Upper lobe of right lung (tissue), 1 donor: ENCODE measurements around the gene LRP3. TPM values are rescaled to one million over a fixed set of nuclear protein-coding genes. Genes with fewer than 3 reads are reported as not detected.

ENCODE experiments used
- ATAC-seq: fragments of 200-7000 bp; cut with Tn5 transposase; one replicate; pipeline ENCODE4 v1.9.1; 2020; ENCODE audit warnings: mild to moderate bottlenecking, moderate library complexity
- DNase-seq: peaks from one replicate; pipeline ENCODE4 v3.0.0-alpha.2; 2020
- H3K27ac ChIP-seq: fragments of 200-600 bp; one replicate; pipeline ENCODE4 v1.8.0; 2022
- H3K27me3 ChIP-seq: fragments of 200-600 bp; one replicate; pipeline ENCODE4 v1.8.0; 2022; ENCODE audit warnings: mild to moderate bottlenecking
- H3K36me3 ChIP-seq: fragments of 200-600 bp; one replicate; pipeline ENCODE4 v1.8.0; 2022
- H3K4me1 ChIP-seq: fragments of 200-600 bp; one replicate; pipeline ENCODE4 v1.8.0; 2022
- H3K4me3 ChIP-seq: fragments of 200-600 bp; one replicate; pipeline ENCODE4 v1.8.0; 2022; ENCODE audit warnings: mild to moderate bottlenecking
- H3K9me3 ChIP-seq: fragments of 200-600 bp; one replicate; pipeline ENCODE4 v1.8.0; 2022
- intact Hi-C: fragments of 100-400 bp; cut with DNase I; formaldehyde crosslinking; loops from one replicate; pipeline ENCODE4 v1.11.0; 2022
- total RNA-seq: library from RNA; stranded (reverse); fragmentation: NEBNext Ultra II Directional; extraction: Animal tissue kit (Norgen Biotek cat#: 25700); gene quantifications from one replicate; pipeline ENCODE4 v1.2.1, GENCODE V29; 2021
- TF ChIP-seq, protein P1 (sequence below): fragments of 200-600 bp; IDR thresholded peaks from one replicate; pipeline ENCODE4 v1.8.0; 2022; ENCODE audit warnings: antibody characterized with exemption
- donor health status: DM: no; HTN: yes; CAD: no; lungs with severe emphysema.

Gene LRP3
- total RNA-seq, 1 donor from 2014 or later, result 22.0 TPM

DNA sequence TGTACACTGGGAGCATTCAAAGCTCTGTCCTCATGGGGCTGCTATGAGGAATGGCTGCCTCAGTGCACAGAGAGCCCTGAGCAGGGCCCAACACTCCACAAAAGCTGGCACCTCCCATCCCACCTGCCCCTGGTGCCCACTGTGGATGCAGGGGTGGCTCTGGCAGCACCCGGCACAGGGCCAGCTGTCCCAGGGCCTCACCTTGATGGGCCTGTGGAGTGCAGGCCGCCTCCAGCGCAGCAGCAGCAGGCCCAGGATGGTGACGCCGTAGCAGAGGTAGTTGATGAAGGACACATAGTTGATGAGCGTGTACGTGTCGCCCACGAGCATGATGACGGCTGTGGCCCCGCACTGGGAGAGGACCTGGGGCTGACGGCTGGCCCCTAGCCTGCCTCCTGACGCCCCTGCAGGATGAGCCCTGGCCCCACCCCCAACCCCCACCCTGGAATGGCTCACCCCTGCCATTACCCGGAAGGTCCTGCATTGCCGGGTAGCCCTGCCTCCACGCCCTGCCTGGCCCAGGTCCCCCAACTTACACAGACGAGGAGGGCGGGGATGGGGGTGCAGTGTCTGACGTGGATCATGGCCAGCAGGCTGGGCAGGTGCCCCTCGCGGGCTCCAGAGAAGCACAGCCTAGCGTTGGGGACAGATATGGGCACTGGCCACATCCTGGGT is 16.3 kb downstream of the LRP3 start:
- DNase-seq, result no peak
- Histone ChIP-seq H3K4me1 (no peaks in the 10 kb centered on the region), H3K36me3 (no peaks in the 10 kb centered on the region), H3K27me3 (no peaks in the 10 kb centered on the region), H3K9me3 (no peaks in the 10 kb centered on the region), H3K27ac (no peak overlapping the region), H3K4me3 (no peak overlapping the region)
- TF ChIP-seq, protein P1, sequence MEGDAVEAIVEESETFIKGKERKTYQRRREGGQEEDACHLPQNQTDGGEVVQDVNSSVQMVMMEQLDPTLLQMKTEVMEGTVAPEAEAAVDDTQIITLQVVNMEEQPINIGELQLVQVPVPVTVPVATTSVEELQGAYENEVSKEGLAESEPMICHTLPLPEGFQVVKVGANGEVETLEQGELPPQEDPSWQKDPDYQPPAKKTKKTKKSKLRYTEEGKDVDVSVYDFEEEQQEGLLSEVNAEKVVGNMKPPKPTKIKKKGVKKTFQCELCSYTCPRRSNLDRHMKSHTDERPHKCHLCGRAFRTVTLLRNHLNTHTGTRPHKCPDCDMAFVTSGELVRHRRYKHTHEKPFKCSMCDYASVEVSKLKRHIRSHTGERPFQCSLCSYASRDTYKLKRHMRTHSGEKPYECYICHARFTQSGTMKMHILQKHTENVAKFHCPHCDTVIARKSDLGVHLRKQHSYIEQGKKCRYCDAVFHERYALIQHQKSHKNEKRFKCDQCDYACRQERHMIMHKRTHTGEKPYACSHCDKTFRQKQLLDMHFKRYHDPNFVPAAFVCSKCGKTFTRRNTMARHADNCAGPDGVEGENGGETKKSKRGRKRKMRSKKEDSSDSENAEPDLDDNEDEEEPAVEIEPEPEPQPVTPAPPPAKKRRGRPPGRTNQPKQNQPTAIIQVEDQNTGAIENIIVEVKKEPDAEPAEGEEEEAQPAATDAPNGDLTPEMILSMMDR, result no peak
- ATAC-seq, result no peak
- intact Hi-C loops, result no loop called here

DNA sequence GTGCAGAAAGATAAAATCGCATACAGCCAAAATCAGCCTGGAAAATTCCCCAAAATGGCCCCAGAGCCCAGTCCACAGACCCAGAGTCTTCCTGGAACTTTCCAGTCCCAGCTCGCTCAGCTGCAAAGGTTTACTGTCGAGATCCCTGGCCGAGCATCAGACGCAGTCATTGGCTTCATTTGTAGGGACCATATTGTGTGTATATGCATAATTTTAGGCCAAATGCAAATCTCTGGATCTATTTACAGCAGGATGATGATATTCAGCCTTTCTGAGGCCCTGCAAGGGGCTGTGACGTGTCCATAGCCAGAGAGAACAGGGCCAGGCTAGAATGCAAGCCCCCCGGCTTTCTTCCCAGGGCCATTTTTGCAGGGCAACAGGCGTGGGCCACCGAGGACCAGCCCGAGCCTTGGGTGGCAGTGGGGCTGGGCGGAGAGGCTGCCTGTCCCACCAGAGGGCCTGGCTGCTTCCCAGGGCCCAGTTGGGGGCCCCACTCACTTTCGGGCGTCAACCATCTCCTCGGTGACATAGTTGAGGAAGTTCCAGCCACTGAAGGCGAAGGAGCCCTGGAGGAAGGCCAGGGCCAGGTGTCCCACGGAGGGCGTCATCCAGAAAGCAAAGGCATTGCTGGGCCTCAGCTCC is 17.8 kb downstream of the LRP3 start:
- TF ChIP-seq, protein P1, result no peak
- no peak for ATAC-seq
- Histone ChIP-seq H3K9me3 (no peaks in the 10 kb centered on the region), H3K4me3 (no peak overlapping the region), H3K27ac (no peak overlapping the region), H3K4me1 (no peaks in the 10 kb centered on the region), H3K27me3 (no peaks in the 10 kb centered on the region), H3K36me3 (no peaks in the 10 kb centered on the region)
- intact Hi-C loops, result no loop called here
- no peak for DNase-seq

DNA sequence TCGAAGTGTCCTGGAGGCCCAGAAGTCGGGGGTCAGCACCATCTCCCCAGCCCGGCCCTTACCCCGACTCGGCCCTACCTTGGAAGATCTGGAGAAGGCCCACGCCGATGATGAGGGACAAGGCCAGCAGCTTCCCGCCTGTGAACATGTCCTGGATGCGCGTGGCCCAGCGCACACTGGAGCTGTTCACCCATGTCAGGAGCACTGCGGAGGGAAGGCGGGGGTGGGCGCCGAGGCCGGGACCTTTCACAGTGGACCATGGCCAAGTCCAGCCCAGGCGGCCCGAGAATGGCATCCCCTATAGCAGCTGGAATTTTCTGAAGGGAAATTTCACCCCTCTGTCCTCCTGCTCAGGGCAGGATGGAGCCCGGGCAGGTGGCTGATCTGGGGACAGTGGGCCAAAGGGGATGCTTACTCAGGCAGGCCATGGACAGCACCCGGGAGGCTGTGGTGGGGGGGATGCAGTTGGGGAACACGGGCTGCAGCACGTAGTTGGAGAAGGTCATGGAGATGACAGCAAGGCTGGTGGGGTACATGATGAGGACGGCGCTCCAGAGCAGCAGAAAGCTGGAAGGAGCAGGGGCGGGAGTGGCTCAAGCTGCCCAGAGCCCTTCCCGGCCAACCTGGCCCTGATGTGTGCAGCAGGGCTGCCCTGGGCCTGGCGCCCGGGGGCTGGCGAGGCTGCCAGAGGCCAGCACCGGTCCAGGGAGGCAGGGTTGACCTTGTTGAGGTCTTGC is 18.5 kb downstream of the LRP3 start:
- Histone ChIP-seq H3K4me1 (no peaks in the 10 kb centered on the region), H3K36me3 (no peaks in the 10 kb centered on the region), H3K4me3 (no peak overlapping the region), H3K9me3 (no peaks in the 10 kb centered on the region), H3K27me3 (no peaks in the 10 kb centered on the region), H3K27ac (no peak overlapping the region)
- DNase-seq (no peak), ATAC-seq (no peak)
- TF ChIP-seq, protein P1, result no peak
- intact Hi-C loops, result no loop called here

DNA sequence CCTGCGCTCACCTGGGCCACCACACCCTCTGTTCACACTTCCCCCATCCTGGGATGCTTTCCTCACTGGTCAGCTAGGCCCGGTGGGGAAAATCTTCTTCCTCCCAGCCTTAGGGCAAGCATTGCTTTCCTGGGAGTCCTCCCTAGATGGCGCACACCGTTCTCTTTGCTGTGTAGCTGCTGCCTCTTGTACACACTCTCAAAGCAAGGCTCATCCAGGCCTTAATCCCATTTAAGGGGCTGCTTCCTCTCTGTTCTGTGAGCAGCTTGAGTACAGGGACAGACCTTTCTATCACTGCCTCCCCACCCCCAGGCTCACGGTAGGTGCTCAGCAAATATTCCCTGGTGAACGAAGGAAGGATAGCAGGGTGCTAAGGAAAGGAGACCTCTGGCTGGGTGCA is 20.5 kb downstream of the LRP3 start:
- intact Hi-C loops, result no loop called here
- DNase-seq (no peak), ATAC-seq (peak; percentile 8)
- Histone ChIP-seq H3K4me3 (no peak overlapping the region), H3K4me1 (no peaks in the 10 kb centered on the region), H3K27me3 (no peaks in the 10 kb centered on the region), H3K36me3 (no peaks in the 10 kb centered on the region), H3K27ac (no peak overlapping the region), H3K9me3 (no peaks in the 10 kb centered on the region)
- TF ChIP-seq, protein P1, result no peak

DNA sequence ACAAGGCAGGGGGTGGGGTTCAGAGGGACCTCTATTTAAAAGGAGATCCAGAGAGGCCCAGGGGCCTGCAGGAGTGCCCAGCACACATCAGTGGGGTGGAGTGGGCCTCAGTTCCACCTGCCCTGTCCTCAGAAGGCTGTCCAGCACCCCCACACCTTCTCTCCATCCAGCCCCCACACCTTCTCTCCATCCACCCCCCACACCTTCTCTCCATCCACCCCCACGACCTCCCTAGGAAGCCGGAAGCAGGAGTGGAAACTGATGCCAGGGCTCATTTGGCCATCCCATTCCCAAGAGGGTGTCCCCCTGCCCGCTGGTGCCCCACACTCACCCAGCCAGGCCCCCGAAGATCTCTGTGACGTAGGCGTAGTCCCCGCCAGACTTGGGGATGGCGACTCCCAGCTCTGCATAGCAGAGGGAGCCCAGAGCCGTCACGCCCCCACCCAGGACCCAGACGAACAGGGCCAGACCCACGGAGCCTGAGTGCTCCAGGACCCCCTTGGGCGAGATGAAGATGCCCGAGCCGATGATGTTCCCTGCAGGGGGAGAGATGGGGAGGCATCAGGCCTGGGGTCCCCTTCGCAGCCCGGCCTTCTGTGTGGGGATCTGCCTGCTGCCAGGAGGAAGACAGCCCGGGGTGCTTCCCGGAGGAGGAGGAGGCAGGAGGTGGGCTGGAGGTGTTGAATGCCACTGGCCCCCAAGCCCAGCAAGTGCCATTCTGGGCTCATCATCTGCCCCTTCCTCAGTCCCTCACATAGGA is 21.5 kb downstream of the LRP3 start:
- intact Hi-C loops, result no loop called here
- H3K4me3 ChIP-seq, result no peak overlapping the region
- no peaks in the 10 kb centered on the region for H3K4me1 ChIP-seq
- ATAC-seq (no peak), DNase-seq (no peak)
- no peak overlapping the region for H3K27ac ChIP-seq
- TF ChIP-seq, protein P1, result no peak
- no peaks in the 10 kb centered on the region for H3K36me3 ChIP-seq
- H3K9me3 ChIP-seq, result no peaks in the 10 kb centered on the region
- H3K27me3 ChIP-seq, result peaks cover under 1% of the 10 kb centered on the region
